ENCODE data around the gene GALM. TPM values are rescaled to one million over a fixed set of nuclear protein-coding genes. Genes with fewer than 3 reads are reported as not detected.

The GALM gene
- total and polyA plus RNA-seq, 2 of the 13 experiments (the other 11 are each of a cell fraction or from before 2014, with no cell fraction given), result 65.5 to 90.0 TPM

GRCh38 chr2:38731684-38732221 lies 65.8 kb downstream of the GALM start (continued):
- TF ChIP-seq, protein P1, sequence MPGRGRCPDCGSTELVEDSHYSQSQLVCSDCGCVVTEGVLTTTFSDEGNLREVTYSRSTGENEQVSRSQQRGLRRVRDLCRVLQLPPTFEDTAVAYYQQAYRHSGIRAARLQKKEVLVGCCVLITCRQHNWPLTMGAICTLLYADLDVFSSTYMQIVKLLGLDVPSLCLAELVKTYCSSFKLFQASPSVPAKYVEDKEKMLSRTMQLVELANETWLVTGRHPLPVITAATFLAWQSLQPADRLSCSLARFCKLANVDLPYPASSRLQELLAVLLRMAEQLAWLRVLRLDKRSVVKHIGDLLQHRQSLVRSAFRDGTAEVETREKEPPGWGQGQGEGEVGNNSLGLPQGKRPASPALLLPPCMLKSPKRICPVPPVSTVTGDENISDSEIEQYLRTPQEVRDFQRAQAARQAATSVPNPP (CRISPR knock-in tag; IDR thresholded peaks at IDR 0.05), result no peak
- no peak for TF ChIP-seq ZNF101 (CRISPR knock-in tag; IDR thresholded peaks at IDR 0.05; ENCODE audit: borderline replicate concordance, low read depth)
- TF ChIP-seq, protein P2, sequence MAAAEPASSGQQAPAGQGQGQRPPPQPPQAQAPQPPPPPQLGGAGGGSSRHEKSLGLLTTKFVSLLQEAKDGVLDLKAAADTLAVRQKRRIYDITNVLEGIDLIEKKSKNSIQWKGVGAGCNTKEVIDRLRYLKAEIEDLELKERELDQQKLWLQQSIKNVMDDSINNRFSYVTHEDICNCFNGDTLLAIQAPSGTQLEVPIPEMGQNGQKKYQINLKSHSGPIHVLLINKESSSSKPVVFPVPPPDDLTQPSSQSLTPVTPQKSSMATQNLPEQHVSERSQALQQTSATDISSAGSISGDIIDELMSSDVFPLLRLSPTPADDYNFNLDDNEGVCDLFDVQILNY (CRISPR knock-in tag; conservative IDR thresholded peaks at IDR 0.05), result no peak
- TF ChIP-seq ZBTB38 (CRISPR knock-in tag; IDR thresholded peaks at IDR 0.05), result peak; percentile 98
- TF ChIP-seq NFATC3 (CRISPR knock-in tag; IDR thresholded peaks at IDR 0.05), result 0 out of 2 replicates have a peak, but pooled peaks have one; percentile 62
- no peak for TF ChIP-seq ZNF547 (CRISPR knock-in tag; IDR thresholded peaks at IDR 0.05)
- peak; percentile 40; the same call in 1 of the 2 replicates for TF ChIP-seq RCOR2 (CRISPR knock-in tag; IDR thresholded peaks at IDR 0.05)
- TF ChIP-seq POLR2AphosphoS5 (IDR thresholded peaks at IDR 0.05; ENCODE audit: low read depth, low read length), result no peak
- TF ChIP-seq ZSCAN25 (CRISPR knock-in tag; IDR thresholded peaks at IDR 0.05), result no peak
- no peak for TF ChIP-seq ZNF512 (CRISPR knock-in tag; IDR thresholded peaks at IDR 0.05)
- TF ChIP-seq HMGXB3 (CRISPR knock-in tag; IDR thresholded peaks at IDR 0.05; ENCODE audit: borderline replicate concordance), result 0 out of 2 replicates have a peak, but pooled peaks have one; percentile 30
- peak; percentile 55; the same call in 1 of the 2 replicates for TF ChIP-seq ZNF362 (CRISPR knock-in tag; IDR thresholded peaks at IDR 0.05; ENCODE audit: borderline replicate concordance)
- TF ChIP-seq ZNF816 (CRISPR knock-in tag; IDR thresholded peaks at IDR 0.05; ENCODE audit: borderline replicate concordance), result no peak
- no peak for TF ChIP-seq ZUFSP (CRISPR knock-in tag; IDR thresholded peaks at IDR 0.05; ENCODE audit: borderline replicate concordance)

Measured in HepG2 (cell line).